Vagina (tissue), 2 donors: ENCODE data around the gene RNASE13.

ENCODE experiments used
- CTCF ChIP-seq, 3 experiments: fragments of 450-650 bp in 2 of 3; fragments of 200-600 bp in 1 of 3; sonication (generic) in 1 of 3; IDR thresholded peaks; one replicate each; pipeline ENCODE4 v1.5.1; 2017 to 2019; ENCODE audit warnings: antibody characterized with exemption in 3 of 3, mild to moderate bottlenecking in 2 of 3, moderate library complexity in 2 of 3
- POLR2A ChIP-seq, 2 donors: fragments of 450-650 bp; IDR thresholded peaks; one replicate each; pipeline ENCODE4 v1.6.1; 2017; ENCODE audit warnings: antibody characterized with exemption in 2 of 2, mild to moderate bottlenecking in 2 of 2, moderate library complexity in 2 of 2
- POLR2AphosphoS5 ChIP-seq, 2 donors: sonication (generic); formaldehyde crosslinking; IDR thresholded peaks; one replicate each; pipeline ENCODE4 v1.9.0; 2017; ENCODE audit warnings: antibody characterized with exemption in 2 of 2, mild to moderate bottlenecking in 2 of 2, low read depth in 1 of 2; ENCODE audit not compliant: insufficient read depth in 1 of 2

DNA sequence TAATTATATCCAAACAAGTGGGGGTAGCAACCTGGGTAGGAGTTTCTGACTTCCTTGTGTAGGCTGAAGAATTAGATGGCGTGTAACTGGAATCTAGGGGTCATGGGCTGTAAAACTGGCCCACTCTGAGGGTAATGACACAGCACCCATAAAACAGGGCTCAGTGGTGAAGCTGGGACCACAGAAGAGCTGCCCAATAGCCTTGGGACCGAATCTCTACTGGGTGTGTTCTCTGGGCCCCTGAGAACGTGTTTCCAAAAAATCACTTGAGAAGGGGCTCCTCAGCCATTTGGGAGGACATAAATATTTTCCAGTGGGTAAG is 26.7 kb upstream of the RNASE13 start:
- TF ChIP-seq CTCF (IDR thresholded peaks at IDR 0.05) = no peak
- TF ChIP-seq POLR2A (IDR thresholded peaks at IDR 0.05) = no peak
- TF ChIP-seq POLR2AphosphoS5 (IDR thresholded peaks at IDR 0.05; ENCODE audit: insufficient read depth in 1 of 2, low read depth in 1 of 2) = no peak
